HEK293 (cell line): ENCODE data around the gene METTL25.

Source experiments
- ELK4 ChIP-seq: IDR thresholded peaks from 2 replicates; pipeline ENCODE4 v1.6.1; 2011; ENCODE audit warnings: mild to moderate bottlenecking, low read depth, low read length, borderline replicate concordance
- PBX3 ChIP-seq: sonication (generic); formaldehyde crosslinking; IDR thresholded peaks from 2 replicates; pipeline ENCODE4 v1.8.1; 2022; ENCODE audit warnings: mild to moderate bottlenecking, moderate library complexity, missing genetic modification reagents
- PRDM1 ChIP-seq: fragments of 450-650 bp; formaldehyde crosslinking; IDR thresholded peaks from 2 replicates; pipeline ENCODE4; 2016; ENCODE audit warnings: missing biosample characterization, missing genetic modification characterization
- SCRT2 ChIP-seq: fragments of 450-650 bp; formaldehyde crosslinking; IDR thresholded peaks from 2 replicates; pipeline ENCODE4 v1.5.1; 2016; ENCODE audit warnings: missing biosample characterization, missing genetic modification characterization
- YY2 ChIP-seq: fragments of 450-650 bp; formaldehyde crosslinking; IDR thresholded peaks from 2 replicates; pipeline ENCODE4 v1.5.1; 2016; ENCODE audit warnings: missing biosample characterization, missing genetic modification characterization
- ZBTB1 ChIP-seq: fragments of 450-650 bp; formaldehyde crosslinking; IDR thresholded peaks from 2 replicates; pipeline ENCODE4 v1.5.1; 2016; ENCODE audit warnings: missing biosample characterization, missing genetic modification characterization
- ZEB2 ChIP-seq: fragments of 450-650 bp; formaldehyde crosslinking; IDR thresholded peaks from 2 replicates; pipeline ENCODE4 v1.5.1; 2016; ENCODE audit warnings: missing biosample characterization, missing genetic modification characterization
- ZFP69B ChIP-seq: fragments of 450-650 bp; formaldehyde crosslinking; IDR thresholded peaks from 2 replicates; pipeline ENCODE4 v1.5.1; 2016; ENCODE audit warnings: missing biosample characterization, missing genetic modification characterization
- ZNF112 ChIP-seq: fragments of 450-650 bp; formaldehyde crosslinking; IDR thresholded peaks from 2 replicates; pipeline ENCODE4 v1.5.0; 2017; ENCODE audit warnings: missing biosample characterization, missing genetic modification characterization
- ZNF16 ChIP-seq: fragments of 450-650 bp; formaldehyde crosslinking; IDR thresholded peaks from 2 replicates; pipeline ENCODE4 v1.5.1; 2016; ENCODE audit warnings: low read depth, missing biosample characterization, missing genetic modification characterization
- ZNF175 ChIP-seq: fragments of 450-650 bp; formaldehyde crosslinking; IDR thresholded peaks from 2 replicates; pipeline ENCODE4 v1.5.1; 2016; ENCODE audit warnings: missing biosample characterization, missing genetic modification characterization
- ZNF223 ChIP-seq: fragments of 450-650 bp; formaldehyde crosslinking; IDR thresholded peaks from 2 replicates; pipeline ENCODE4 v1.5.1; 2016; ENCODE audit warnings: missing biosample characterization, missing genetic modification characterization
- ZNF302 ChIP-seq: fragments of 450-650 bp; formaldehyde crosslinking; IDR thresholded peaks from 2 replicates; pipeline ENCODE4 v1.5.1; 2016; ENCODE audit warnings: missing biosample characterization, missing genetic modification characterization, low read depth
- ZNF354C ChIP-seq: fragments of 450-650 bp; formaldehyde crosslinking; IDR thresholded peaks from 2 replicates; pipeline ENCODE4 v1.5.1; 2016; ENCODE audit warnings: missing biosample characterization, missing genetic modification characterization, low read depth, borderline replicate concordance
- ZNF394 ChIP-seq: fragments of 450-650 bp; formaldehyde crosslinking; IDR thresholded peaks from 2 replicates; pipeline ENCODE4 v1.5.1; 2016; ENCODE audit warnings: missing biosample characterization, missing genetic modification characterization, mild to moderate bottlenecking, moderate library complexity, borderline replicate concordance
- ZNF398 ChIP-seq: fragments of 450-650 bp; formaldehyde crosslinking; IDR thresholded peaks from 2 replicates; pipeline ENCODE4 v1.5.1; 2017; ENCODE audit warnings: missing biosample characterization, missing genetic modification characterization
- ZNF416 ChIP-seq: fragments of 450-650 bp; formaldehyde crosslinking; IDR thresholded peaks from 2 replicates; pipeline ENCODE4 v1.5.1; 2016; ENCODE audit warnings: missing biosample characterization, missing genetic modification characterization
- ZNF518A ChIP-seq: fragments of 450-650 bp; formaldehyde crosslinking; conservative IDR thresholded peaks from 2 replicates; pipeline ENCODE4 v1.5.1; 2016; ENCODE audit warnings: low read depth, missing biosample characterization, missing genetic modification characterization
- ZNF549 ChIP-seq: fragments of 450-650 bp; IDR thresholded peaks from 2 replicates; pipeline ENCODE4 v1.5.1; 2018; ENCODE audit warnings: missing biosample characterization, missing genetic modification characterization, mild to moderate bottlenecking, inconsistent platforms, moderate library complexity
- ZNF626 ChIP-seq: fragments of 450-650 bp; sonication (Bioruptor Pico); formaldehyde crosslinking; IDR thresholded peaks from 2 replicates; pipeline ENCODE4 v1.5.1; 2018; ENCODE audit warnings: missing biosample characterization, missing genetic modification characterization, inconsistent platforms
- ZNF670 ChIP-seq: fragments of 450-650 bp; formaldehyde crosslinking; IDR thresholded peaks from 2 replicates; pipeline ENCODE4 v1.5.1; 2016; ENCODE audit warnings: missing biosample characterization, missing genetic modification characterization, low read depth
- ZNF776 ChIP-seq: fragments of 450-650 bp; formaldehyde crosslinking; IDR thresholded peaks from 2 replicates; pipeline ENCODE4 v1.5.0; 2017; ENCODE audit warnings: missing biosample characterization, missing genetic modification characterization, borderline replicate concordance
- ZNF785 ChIP-seq: fragments of 450-650 bp; formaldehyde crosslinking; IDR thresholded peaks from 2 replicates; pipeline ENCODE4 v1.5.1; 2016; ENCODE audit warnings: missing biosample characterization, missing genetic modification characterization
- ZNF830 ChIP-seq: fragments of 450-650 bp; IDR thresholded peaks from 2 replicates; pipeline ENCODE4 v1.5.0; 2018; ENCODE audit warnings: missing biosample characterization, missing genetic modification characterization, low read depth, mild to moderate bottlenecking, moderate library complexity
- ZSCAN30 ChIP-seq: fragments of 450-650 bp; IDR thresholded peaks from 2 replicates; pipeline ENCODE4 v1.5.1; 2018; ENCODE audit warnings: missing biosample characterization, mild to moderate bottlenecking, missing genetic modification characterization, moderate library complexity
- TF ChIP-seq, protein P1 (sequence below): fragments of 450-650 bp; formaldehyde crosslinking; IDR thresholded peaks from 2 replicates; pipeline ENCODE4 v1.5.1; 2016; ENCODE audit warnings: missing biosample characterization, missing genetic modification characterization
- TF ChIP-seq, protein P2 (sequence below): fragments of 450-650 bp; formaldehyde crosslinking; IDR thresholded peaks from 2 replicates; pipeline ENCODE4 v1.5.1; 2016; ENCODE audit warnings: missing biosample characterization, missing genetic modification characterization

METTL25 gene

DNA sequence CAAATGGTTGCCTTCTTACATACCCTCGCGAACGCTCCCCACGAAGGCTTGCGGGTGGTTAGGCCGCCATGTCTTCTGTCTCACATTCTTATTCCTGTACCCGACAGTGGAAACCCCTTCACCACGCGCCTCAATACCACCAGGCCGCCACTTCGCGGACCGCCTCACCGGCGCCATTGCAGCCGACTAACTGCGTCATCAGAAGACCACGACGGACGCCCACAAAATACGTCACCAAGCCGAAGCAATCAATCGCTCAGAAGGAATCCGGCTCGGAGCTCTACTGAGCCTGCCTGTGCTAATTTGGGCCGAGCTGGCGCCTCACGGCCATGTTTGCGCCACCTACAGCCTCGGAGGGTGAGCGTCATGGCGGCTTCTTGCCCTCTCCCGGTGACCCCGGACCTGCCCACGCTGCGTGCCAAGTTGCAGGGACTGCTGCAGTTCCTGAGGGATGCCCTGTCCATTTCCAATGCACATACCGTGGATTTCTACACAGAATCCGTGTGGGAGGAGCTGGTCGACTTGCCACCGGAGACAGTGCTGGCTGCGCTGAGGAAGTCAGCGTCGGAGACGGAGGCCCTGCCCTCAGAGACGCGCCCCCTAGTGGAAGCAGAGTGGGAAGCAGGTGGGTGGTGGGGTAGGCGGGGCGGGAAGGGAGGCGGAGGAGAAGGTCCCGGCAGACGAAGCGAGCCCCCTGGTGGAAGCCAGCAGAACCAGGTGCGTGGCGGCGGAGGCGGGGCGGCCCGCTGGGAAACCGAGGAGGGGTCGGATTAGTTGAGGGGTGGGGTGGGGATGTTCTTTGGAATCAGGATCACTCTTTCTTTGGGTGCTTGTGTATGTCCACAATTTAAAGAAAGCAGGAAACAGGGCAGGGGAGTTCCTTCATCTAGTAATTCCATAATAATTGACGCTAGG lies at the start of gene METTL25, which contains the start of gene CCDC59 (continued):
- TF ChIP-seq, protein P1, sequence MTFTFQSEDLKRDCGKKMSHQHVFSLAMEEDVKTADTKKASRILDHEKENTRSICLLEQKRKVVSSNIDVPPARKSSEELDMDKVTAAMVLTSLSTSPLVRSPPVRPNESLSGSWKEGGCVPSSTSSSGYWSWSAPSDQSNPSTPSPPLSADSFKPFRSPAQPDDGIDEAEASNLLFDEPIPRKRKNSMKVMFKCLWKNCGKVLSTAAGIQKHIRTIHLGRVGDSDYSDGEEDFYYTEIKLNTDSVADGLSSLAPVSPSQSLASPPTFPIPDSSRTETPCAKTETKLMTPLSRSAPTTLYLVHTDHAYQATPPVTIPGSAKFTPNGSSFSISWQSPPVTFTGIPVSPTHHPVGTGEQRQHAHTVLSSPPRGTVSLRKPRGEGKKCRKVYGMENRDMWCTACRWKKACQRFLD: no peak
- TF ChIP-seq ZNF785 (tag by site-specific recombination): 0 out of 2 replicates have a peak, but pooled peaks have one; percentile 26
- peak; percentile 73 for TF ChIP-seq ZSCAN30 (tag by site-specific recombination)
- TF ChIP-seq ZNF670: no peak
- peak; percentile 89; the same call in 1 of the 2 replicates for TF ChIP-seq PBX3
- peak; percentile 65 for TF ChIP-seq SCRT2 (tag by site-specific recombination)
- TF ChIP-seq ZNF518A: peak; percentile 87
- peak; percentile 82 for TF ChIP-seq ZNF394
- TF ChIP-seq ELK4: no peak
- no peak for TF ChIP-seq ZNF398 (tag by site-specific recombination)
- TF ChIP-seq ZNF626: no peak
- no peak for TF ChIP-seq ZNF776 (tag by site-specific recombination)
- TF ChIP-seq YY2 (tag by site-specific recombination): peak; percentile 99
- no peak for TF ChIP-seq ZBTB1 (tag by site-specific recombination)
- TF ChIP-seq ZNF302 (tag by site-specific recombination): no peak
- TF ChIP-seq ZNF223: peak; percentile 56; the same call in 1 of the 2 replicates
- TF ChIP-seq, protein P2, sequence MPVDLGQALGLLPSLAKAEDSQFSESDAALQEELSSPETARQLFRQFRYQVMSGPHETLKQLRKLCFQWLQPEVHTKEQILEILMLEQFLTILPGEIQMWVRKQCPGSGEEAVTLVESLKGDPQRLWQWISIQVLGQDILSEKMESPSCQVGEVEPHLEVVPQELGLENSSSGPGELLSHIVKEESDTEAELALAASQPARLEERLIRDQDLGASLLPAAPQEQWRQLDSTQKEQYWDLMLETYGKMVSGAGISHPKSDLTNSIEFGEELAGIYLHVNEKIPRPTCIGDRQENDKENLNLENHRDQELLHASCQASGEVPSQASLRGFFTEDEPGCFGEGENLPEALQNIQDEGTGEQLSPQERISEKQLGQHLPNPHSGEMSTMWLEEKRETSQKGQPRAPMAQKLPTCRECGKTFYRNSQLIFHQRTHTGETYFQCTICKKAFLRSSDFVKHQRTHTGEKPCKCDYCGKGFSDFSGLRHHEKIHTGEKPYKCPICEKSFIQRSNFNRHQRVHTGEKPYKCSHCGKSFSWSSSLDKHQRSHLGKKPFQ (tag by site-specific recombination): no peak
- TF ChIP-seq ZNF16: no peak
- TF ChIP-seq ZFP69B (tag by site-specific recombination): peak; percentile 9; the same call in 1 of the 2 replicates
- peak; percentile 96 for TF ChIP-seq ZEB2 (tag by site-specific recombination)
- no peak for TF ChIP-seq PRDM1 (tag by site-specific recombination)
- TF ChIP-seq ZNF416 (tag by site-specific recombination): no peak
- TF ChIP-seq ZNF112: no peak
- TF ChIP-seq ZNF830 (tag by site-specific recombination): no peak
- no peak for TF ChIP-seq ZNF354C
- no peak for TF ChIP-seq ZNF549
- no peak for TF ChIP-seq ZNF175 (tag by site-specific recombination)
